Measurements from ENCODE around the gene KIF2A.

The KIF2A gene

DNA sequence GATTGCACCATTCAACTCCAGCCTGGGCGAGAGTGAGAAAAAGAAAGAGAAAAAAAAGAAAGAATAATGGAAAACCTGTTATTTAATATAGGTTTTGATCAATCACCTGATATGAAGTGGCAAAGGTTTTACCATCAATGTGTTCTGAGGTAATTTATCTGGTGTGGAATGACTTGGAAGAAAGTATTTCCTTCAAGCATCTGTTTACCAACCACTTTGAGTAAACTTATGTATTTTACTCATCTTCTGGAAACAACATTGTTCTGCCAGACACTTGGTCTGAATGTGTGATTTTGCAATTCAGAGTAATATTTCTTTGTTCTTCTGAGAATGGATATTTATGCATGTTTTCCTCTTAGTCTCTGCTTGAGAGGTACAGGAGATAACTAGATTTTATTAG lies 24.3 kb downstream of the KIF2A start:
- DNase-seq, result no peak

- peak in 1 of 2 donors; percentile 74 for DNase-seq
Observed at GRCh38 chr5:62331921-62332320, 25.9 kb downstream of the KIF2A start.

- no peak for DNase-seq
Observed at GRCh38 chr5:62333250-62333794, 27.3 kb downstream of the KIF2A start.

GRCh38 chr5:62334082-62334481 lies 28.1 kb downstream of the KIF2A start:
- DNase-seq, result no peak

- DNase-seq, result no peak
Observed at GRCh38 chr5:62340392-62340791, 34.4 kb downstream of the KIF2A start.

DNA sequence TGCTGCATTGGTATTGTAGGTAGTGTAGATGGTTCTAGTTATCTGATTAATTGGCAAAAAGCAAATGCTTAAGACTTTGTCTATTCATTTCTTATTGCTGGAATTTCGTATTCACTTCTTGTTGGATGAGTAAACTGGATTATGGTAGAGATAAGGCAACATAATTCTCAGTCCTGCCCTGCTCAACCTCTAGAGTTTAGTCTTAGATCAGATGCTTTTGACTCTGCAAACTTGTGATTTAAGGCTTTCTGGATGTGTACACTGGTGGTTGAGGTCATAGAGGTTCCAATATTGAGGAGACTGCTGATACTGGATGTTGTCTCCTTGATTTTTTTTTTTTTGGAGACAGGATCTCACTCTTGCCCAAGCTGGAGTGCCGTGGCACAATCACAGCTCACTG lies 35.0 kb downstream of the KIF2A start:
- no peak for DNase-seq

DNA sequence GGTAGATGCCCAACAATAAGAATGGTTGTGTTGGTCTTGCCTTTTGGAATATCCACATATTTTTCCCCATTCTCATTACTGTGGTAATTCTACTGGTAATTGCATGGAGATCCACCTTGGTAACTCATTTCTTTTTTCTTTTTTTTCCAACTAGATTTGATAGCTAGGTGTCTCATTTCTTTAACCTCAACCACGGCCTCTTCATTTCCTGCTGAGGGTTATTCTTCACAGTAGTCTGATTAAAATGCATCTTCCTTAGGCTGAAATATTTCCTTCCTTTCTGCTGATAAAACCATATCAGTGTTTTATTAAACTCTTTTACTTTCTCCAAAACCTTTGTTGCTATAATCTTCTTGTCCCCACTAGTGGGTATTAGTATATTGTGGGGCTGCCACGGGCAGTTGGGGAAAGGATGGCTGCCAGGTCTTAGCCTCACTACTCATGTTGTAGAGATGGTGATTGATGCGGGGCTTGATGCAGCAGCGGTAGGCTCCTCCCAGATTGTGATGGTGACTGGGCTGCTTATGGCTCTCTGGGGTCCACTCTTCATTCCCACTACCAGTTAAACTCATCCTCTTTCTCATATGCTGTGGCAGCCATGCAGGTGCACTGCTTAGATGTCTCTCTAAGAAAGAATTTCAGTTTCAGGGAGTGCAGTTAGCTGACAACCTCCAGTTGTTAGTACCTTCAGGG lies 35.9 kb downstream of the KIF2A start:
- DNase-seq, result no peak

- no peak for DNase-seq
Observed at GRCh38 chr5:62342476-62342837, 36.5 kb downstream of the KIF2A start.

GRCh38 chr5:62343428-62343827 lies 37.4 kb downstream of the KIF2A start:
- DNase-seq, result no peak

GRCh38 chr5:62346748-62347147 lies 40.7 kb downstream of the KIF2A start:
- no peak for DNase-seq

DNA sequence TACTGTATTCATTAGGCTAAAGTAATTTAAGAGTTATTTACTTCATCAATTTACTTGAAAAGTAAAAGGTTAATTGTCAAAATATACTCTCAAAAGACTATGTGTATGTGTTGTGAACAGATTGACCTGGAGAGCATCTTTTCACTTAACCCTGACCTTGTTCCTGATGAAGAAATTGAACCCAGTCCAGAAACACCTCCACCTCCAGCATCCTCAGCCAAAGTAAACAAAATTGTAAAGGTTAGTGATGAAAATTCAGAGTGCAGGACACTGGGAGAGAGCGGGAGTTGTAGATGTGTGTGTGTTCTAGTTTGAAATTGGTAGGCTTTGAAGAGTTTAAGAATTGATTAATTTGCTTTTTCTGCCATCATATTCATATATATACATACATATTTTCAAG lies 41.9 kb downstream of the KIF2A start:
- no peak for DNase-seq

GRCh38 chr5:62348723-62349481 lies 42.9 kb downstream of the KIF2A start:
- DNase-seq, result no peak

- DNase-seq, result peak in 1 of 2 donors; percentile 76
Observed at GRCh38 chr5:62354028-62354874, 48.2 kb downstream of the KIF2A start.

GRCh38 chr5:62362701-62363100 lies 56.7 kb downstream of the KIF2A start:
- DNase-seq, result no peak

- no peak for DNase-seq
Observed at GRCh38 chr5:62369039-62369438, 63.0 kb downstream of the KIF2A start.

- no peak for DNase-seq
Observed at GRCh38 chr5:62371409-62371808, 65.4 kb downstream of the KIF2A start.

DNA sequence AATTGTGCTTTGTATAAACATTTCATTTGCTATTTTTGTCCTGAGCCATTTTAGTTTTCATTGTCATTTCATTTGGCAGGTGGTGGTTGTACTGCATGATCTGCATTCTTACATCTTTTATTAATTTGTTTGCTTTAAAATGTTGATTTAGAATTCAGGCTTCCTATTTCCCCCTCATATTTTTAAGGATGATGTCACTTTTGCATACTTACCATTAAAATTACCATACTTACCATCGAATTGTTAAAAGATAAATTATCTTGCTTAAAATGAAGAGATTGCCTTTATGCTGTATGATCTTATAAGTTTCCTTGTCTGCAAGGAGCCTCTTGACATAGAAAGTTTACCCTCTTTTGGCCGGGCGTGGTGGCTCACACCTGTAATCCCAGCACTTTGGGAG lies 66.6 kb downstream of the KIF2A start:
- no peak for DNase-seq

GRCh38 chr5:62373382-62373781 lies 67.4 kb downstream of the KIF2A start:
- no peak for DNase-seq

GRCh38 chr5:62374090-62374489 lies 68.1 kb downstream of the KIF2A start:
- DNase-seq, result no peak

- DNase-seq, result no peak
Observed at GRCh38 chr5:62375627-62376026, 69.6 kb downstream of the KIF2A start.

DNA sequence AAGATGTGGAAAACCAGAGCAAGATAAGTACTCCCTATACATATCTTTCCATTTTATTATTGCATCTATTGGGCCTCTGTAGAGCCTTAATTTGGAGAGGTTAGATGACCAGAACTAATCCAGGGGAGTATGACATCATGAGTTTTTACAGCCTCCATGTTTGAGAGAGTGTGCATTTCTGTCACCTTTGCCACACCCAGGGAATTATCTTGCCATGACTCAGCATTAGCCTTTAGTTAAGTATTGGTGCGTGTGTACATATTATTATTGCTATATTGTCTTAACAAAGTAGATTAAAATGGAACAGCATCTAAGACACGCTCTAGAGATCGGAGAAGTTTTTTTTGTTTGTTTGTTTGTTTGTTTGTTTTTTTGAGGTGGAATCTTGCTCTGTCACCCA lies 70.1 kb downstream of the KIF2A start:
- no peak for DNase-seq

GRCh38 chr5:62385131-62385530 lies 79.1 kb downstream of the KIF2A start:
- DNase-seq, result no peak

DNA sequence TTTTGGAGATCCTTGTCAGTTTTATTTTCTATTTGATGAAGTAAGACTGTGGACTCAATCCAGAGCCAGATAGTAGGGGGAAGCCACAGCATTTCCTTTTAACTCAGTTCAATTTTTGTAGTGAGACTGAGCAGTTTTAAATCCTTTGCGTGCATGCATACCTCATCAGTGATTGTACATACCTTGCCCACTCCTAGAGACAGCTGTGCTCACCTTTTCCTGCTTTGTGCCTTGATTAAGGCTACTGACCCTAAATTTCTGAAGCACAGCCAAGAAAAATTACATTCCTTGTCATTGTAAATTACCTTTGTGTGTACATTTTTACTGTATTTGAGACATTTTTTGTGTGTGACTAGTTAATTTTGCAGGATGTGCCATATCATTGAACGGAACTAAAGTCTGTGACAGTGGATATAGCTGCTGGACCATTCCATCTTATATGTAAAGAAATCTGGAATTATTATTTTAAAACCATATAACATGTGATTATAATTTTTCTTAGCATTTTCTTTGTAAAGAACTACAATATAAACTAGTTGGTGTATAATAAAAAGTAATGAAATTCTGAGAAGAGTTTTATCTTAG lies 79.9 kb downstream of the KIF2A start:
- DNase-seq, result no peak

Measured in hippocampal formation (tissue), 2 donors.